Upper lobe of left lung (tissue), 6 donors: ENCODE results near the gene LRRC8D. TPM values are rescaled to one million over a fixed set of nuclear protein-coding genes. Genes with fewer than 3 reads are reported as not detected.

Experiments used
- ATAC-seq, 2 donors: fragments of 200-7000 bp; cut with Tn5 transposase; one replicate each; pipeline ENCODE4 v1.9.1; 2022; ENCODE audit warnings: mild to moderate bottlenecking in 2 of 2, moderate library complexity in 2 of 2; ENCODE audit not compliant: low FRiP score in 2 of 2
- DNase-seq, 2 donors: peaks; one replicate each; pipeline ENCODE4 v3.0.0-alpha.2; 2019 to 2020
- H3K27ac ChIP-seq, 4 donors: fragments of 200-600 bp; sonication (generic); one replicate each; pipeline ENCODE4 v1.5.1; 2016 to 2019
- H3K27me3 ChIP-seq, 4 donors: fragments of 200-600 bp; sonication (generic); one replicate each; pipeline ENCODE4 v1.5.1; 2017 to 2019
- H3K36me3 ChIP-seq, 4 donors: fragments of 200-600 bp; sonication (generic); one replicate each; pipeline ENCODE4 v1.5.1; 2016 to 2019
- H3K4me1 ChIP-seq, 4 donors: fragments of 200-600 bp; sonication (generic); one replicate each; pipeline ENCODE4 v1.5.1; 2018 to 2019
- H3K4me3 ChIP-seq, 4 donors: fragments of 200-600 bp; sonication (generic); one replicate each; pipeline ENCODE4 v1.5.1; 2017 to 2019; ENCODE audit warnings: mild to moderate bottlenecking in 2 of 4, moderate library complexity in 1 of 4
- H3K9me3 ChIP-seq, 4 donors: fragments of 200-600 bp; sonication (generic); one replicate each; pipeline ENCODE4 v1.5.1; 2018 to 2019
- CTCF ChIP-seq, 6 experiments: fragments of 450-650 bp in 4 of 6; fragments of 200-600 bp in 2 of 6; sonication (generic) in 2 of 6; IDR thresholded peaks; one replicate each; pipeline ENCODE4 v1.5.1; 2016 to 2019; ENCODE audit warnings: antibody characterized with exemption in 6 of 6
- EP300 ChIP-seq, 4 donors: sonication (generic); formaldehyde crosslinking; IDR thresholded peaks; one replicate each; pipeline ENCODE4 v1.5.1; 2017; ENCODE audit warnings: antibody characterized with exemption in 4 of 4, control low read depth in 2 of 4
- POLR2A ChIP-seq, 4 donors: fragments of 450-650 bp; IDR thresholded peaks; one replicate each; pipeline ENCODE4 v1.5.1; 2016 to 2017; ENCODE audit warnings: antibody characterized with exemption in 4 of 4, mild to moderate bottlenecking in 2 of 4
- POLR2AphosphoS5 ChIP-seq, 2 donors: sonication (generic); formaldehyde crosslinking; IDR thresholded peaks; one replicate each; pipeline ENCODE4 v1.5.1; 2017; ENCODE audit warnings: antibody characterized with exemption in 2 of 2
- WGBS, 2 donors: methylation state at CpG; one replicate each; pipeline ENCODE4 v1.1.5; 2017 to 2018; 5-methylcytosine and 5-hydroxymethylcytosine counted together
- total RNA-seq, 6 donors: library from RNA; depleted of rRNA in 4 of 6; stranded (reverse); fragments of >200 nt in 4 of 6; gene quantifications; one replicate each; pipeline versions ENCODE4 v1.1.0 to v1.2.1, GENCODE V29; 2016 to 2021
- donor health status: DM: no; HTN: no; CAD: no; lungs with moderate emphysema.
- donor health status: DM: no; HTN: yes; CAD: no; lungs with severe emphysema.

Gene LRRC8D
- total RNA-seq, 6 donors from 2014 or later = 3.7 to 24.0 (median 12.2) TPM

GRCh38 chr1:89878256-89878655 is 57.4 kb downstream of the LRRC8D start:
- WGBS, 2 donors = 93 to 95% methylated on average over 1 of the region's 1 CpG
- TF ChIP-seq EP300 (IDR thresholded peaks at IDR 0.05) (no peak), POLR2AphosphoS5 (IDR thresholded peaks at IDR 0.05) (no peak), POLR2A (IDR thresholded peaks at IDR 0.05) (no peak), CTCF (IDR thresholded peaks at IDR 0.05) (no peak)
- Histone ChIP-seq H3K27me3 (no peaks in the 10 kb centered on the region), H3K27ac (no peak overlapping the region), H3K36me3 (no peaks in the 10 kb centered on the region), H3K4me1 (no peaks in the 10 kb centered on the region), H3K9me3 (no peaks in the 10 kb centered on the region), H3K4me3 (no peak overlapping the region)
- no peak for DNase-seq
- no peak for ATAC-seq

DNA sequence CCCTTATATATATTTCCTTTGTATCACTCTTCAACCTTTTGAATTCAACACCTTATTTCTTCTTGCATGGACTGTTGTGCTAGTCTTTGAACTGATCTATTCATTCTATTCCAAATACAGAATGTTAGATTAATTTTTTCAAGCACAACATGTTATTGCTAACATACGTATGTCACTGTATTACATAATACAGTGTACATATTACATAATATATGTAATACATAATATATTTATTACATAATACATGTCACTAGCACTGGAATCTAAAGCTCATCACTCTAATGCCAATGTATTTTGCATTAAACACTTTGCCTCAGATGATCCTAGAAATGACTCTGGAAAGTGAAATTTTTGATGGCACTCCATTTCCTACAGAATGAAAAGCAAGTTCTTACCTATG is 59.8 kb downstream of the LRRC8D start:
- Histone ChIP-seq H3K36me3 (no peaks in the 10 kb centered on the region), H3K4me1 (no peaks in the 10 kb centered on the region), H3K27ac (no peak overlapping the region), H3K9me3 (no peaks in the 10 kb centered on the region), H3K4me3 (no peak overlapping the region), H3K27me3 (no peaks in the 10 kb centered on the region)
- TF ChIP-seq EP300 (IDR thresholded peaks at IDR 0.05) = no peak
- no peak for TF ChIP-seq CTCF (IDR thresholded peaks at IDR 0.05)
- TF ChIP-seq POLR2A (IDR thresholded peaks at IDR 0.05) = no peak
- no peak for TF ChIP-seq POLR2AphosphoS5 (IDR thresholded peaks at IDR 0.05)
- WGBS, 2 donors = 70 to 86% methylated on average over 1 of the region's 1 CpG
- no peak for DNase-seq
- no peak for ATAC-seq

DNA sequence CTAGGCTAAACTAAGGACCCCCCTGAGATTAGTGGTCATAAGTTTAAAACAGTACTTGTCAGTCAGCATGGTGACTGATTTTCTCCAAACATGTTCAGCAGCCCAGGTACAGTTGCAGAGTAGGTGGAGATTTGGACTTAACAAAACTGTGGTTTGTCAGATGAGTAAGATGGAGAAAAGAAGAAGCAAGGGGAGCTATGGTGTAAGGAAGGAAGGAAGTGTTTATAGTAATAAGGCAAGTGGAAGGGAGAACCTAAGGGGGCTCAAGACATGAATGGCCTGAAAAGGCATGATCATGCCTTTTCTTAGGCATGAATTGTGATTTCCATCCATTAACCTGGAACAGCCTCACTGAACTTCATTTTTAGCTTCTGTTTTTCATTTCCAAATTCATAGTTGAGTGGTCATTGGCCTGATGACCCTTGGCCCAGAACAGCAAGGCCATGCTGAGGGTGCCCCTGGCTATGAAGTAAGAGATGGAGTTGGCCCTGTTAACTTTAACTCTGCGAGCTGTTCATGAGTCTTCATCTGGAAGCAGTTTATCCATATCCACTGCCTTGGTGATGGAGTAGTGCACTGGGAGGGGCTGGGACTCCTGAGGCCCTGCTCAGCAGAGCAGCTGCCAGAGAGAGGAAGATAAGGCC is 60.7 kb downstream of the LRRC8D start:
- Histone ChIP-seq H3K27me3 (no peaks in the 10 kb centered on the region), H3K4me3 (no peak overlapping the region), H3K36me3 (no peaks in the 10 kb centered on the region), H3K4me1 (no peaks in the 10 kb centered on the region), H3K9me3 (no peaks in the 10 kb centered on the region), H3K27ac (no peak overlapping the region)
- no peak for ATAC-seq
- 88 to 100% methylated on average over 1 of the region's 1 CpG for WGBS, 2 donors
- no peak for TF ChIP-seq POLR2A (IDR thresholded peaks at IDR 0.05)
- TF ChIP-seq POLR2AphosphoS5 (IDR thresholded peaks at IDR 0.05) = no peak
- TF ChIP-seq EP300 (IDR thresholded peaks at IDR 0.05) = no peak
- TF ChIP-seq CTCF (IDR thresholded peaks at IDR 0.05) = no peak
- DNase-seq = no peak

GRCh38 chr1:89882348-89883029 is 61.7 kb downstream of the LRRC8D start:
- no peaks in the 10 kb centered on the region for H3K4me1 ChIP-seq
- no peak for TF ChIP-seq POLR2A (IDR thresholded peaks at IDR 0.05)
- no peak for TF ChIP-seq CTCF (IDR thresholded peaks at IDR 0.05)
- TF ChIP-seq POLR2AphosphoS5 (IDR thresholded peaks at IDR 0.05) = no peak
- no peak overlapping the region for H3K27ac ChIP-seq
- no peak overlapping the region for H3K4me3 ChIP-seq
- no peaks in the 10 kb centered on the region for H3K9me3 ChIP-seq
- H3K36me3 ChIP-seq = no peaks in the 10 kb centered on the region
- H3K27me3 ChIP-seq = no peaks in the 10 kb centered on the region
- ATAC-seq (no peak), DNase-seq (no peak)
- 94 to 95% methylated on average over 6 of the region's 6 CpGs for WGBS, 2 donors

DNA sequence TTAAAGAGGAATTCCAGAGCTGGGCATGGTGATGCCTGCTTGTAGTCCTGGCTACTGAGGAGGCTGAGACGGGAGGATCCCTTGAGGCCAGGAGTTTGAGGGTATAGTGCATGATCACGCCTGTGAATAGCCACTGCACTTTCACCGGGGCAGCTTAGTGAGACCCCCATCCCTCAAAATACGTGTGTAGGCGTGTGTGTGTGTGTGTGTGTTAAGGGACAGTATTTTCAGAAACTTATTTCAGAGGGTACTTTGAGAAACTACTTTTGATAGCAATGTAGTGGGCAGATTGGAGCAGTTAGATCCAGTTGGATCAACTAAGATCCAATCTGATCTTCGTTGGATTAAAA is 62.2 kb downstream of the LRRC8D start:
- TF ChIP-seq POLR2A (IDR thresholded peaks at IDR 0.05) (no peak), POLR2AphosphoS5 (IDR thresholded peaks at IDR 0.05) (no peak), CTCF (IDR thresholded peaks at IDR 0.05) (no peak), EP300 (IDR thresholded peaks at IDR 0.05) (no peak)
- no peaks in the 10 kb centered on the region for H3K9me3 ChIP-seq
- H3K4me3 ChIP-seq = no peak overlapping the region
- ATAC-seq = no peak
- H3K27ac ChIP-seq = no peak overlapping the region
- H3K27me3 ChIP-seq = no peaks in the 10 kb centered on the region
- DNase-seq = no peak
- H3K36me3 ChIP-seq = no peaks in the 10 kb centered on the region
- WGBS, 2 donors = 98 to 99% methylated on average over 6 of the region's 6 CpGs
- no peaks in the 10 kb centered on the region for H3K4me1 ChIP-seq
